Measurements from ENCODE around the gene TIMM44.

TIMM44 gene

DNA sequence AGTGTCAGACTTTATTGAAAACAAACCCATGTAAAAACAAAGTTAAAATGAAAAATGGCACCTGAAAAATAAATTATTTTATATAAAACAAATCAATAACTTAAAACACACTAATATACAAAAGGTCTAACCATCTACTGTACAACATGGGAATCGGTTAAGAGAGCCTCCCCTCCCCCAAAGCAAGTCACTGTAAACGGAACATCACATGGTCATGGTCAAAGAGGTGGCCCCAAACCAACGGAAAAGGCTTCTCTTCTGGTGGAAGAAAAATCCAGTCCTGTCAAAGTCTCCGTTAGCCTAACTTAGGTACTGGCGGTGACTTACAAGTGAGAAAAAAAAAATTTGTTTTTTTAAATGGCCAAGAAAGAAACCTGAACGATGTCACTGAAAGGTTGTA is 15.7 kb upstream of the TIMM44 start:
- no peak for TF ChIP-seq JUND (IDR thresholded peaks at IDR 0.05; ENCODE audit: low read depth)
- in situ Hi-C loops (cut with HindIII; ENCODE audit: low pct_unique_long_range_greater_than_20kb, low sequenced_read_pairs) = no loop called here
- no peak for DNase-seq (ENCODE audit: low read depth in 1 of 2, low spot score in 1 of 2)

GRCh38 chr19:7955696-7956095 is 12.2 kb upstream of the TIMM44 start:
- TF ChIP-seq JUND (IDR thresholded peaks at IDR 0.05; ENCODE audit: low read depth) = no peak
- no peak for DNase-seq (ENCODE audit: low read depth in 1 of 2, low spot score in 1 of 2)
- in situ Hi-C loops (cut with HindIII; ENCODE audit: low pct_unique_long_range_greater_than_20kb, low sequenced_read_pairs) = no loop called here

DNA sequence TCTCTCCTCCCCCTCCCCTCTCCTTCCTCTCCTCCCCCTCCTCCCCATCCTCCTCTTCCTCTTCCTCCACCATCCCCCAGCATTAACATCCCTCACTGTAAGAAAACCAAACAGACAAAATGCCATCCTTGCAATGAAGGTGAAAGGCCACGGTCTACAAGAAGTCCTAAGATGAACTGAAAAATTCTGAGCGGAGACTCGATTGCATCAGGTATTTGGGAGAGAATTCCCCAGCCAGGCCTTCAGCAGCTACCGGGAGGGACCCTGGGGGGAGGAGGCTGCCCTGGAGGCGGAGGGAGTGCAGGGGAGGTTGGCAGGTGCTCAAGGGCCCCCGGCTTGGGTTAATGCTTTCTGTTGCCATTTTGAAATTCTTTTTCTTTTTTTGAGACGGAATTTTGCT is 10.1 kb upstream of the TIMM44 start:
- DNase-seq (ENCODE audit: low read depth in 1 of 2, low spot score in 1 of 2) = no peak
- in situ Hi-C loops (cut with HindIII; ENCODE audit: low pct_unique_long_range_greater_than_20kb, low sequenced_read_pairs) = no loop called here
- TF ChIP-seq JUND (IDR thresholded peaks at IDR 0.05; ENCODE audit: low read depth) = no peak

- DNase-seq (ENCODE audit: low read depth in 1 of 2, low spot score in 1 of 2) = peak in 1 of 2 experiments; percentile 23
- no peak for TF ChIP-seq JUND (IDR thresholded peaks at IDR 0.05; ENCODE audit: low read depth)
- in situ Hi-C loops (cut with HindIII; ENCODE audit: low pct_unique_long_range_greater_than_20kb, low sequenced_read_pairs) = no loop called here
These were observed 9.6 kb upstream of the TIMM44 start for GRCh38 chr19:7953060-7953459.

GRCh38 chr19:7947939-7948338 is 4.5 kb upstream of the TIMM44 start:
- TF ChIP-seq JUND (IDR thresholded peaks at IDR 0.05; ENCODE audit: low read depth) = no peak
- in situ Hi-C loops (cut with HindIII; ENCODE audit: low pct_unique_long_range_greater_than_20kb, low sequenced_read_pairs) = no loop called here
- DNase-seq (ENCODE audit: low read depth in 1 of 2, low spot score in 1 of 2) = no peak

- TF ChIP-seq JUND (IDR thresholded peaks at IDR 0.05; ENCODE audit: low read depth) = no peak
- DNase-seq (ENCODE audit: low read depth in 1 of 2, low spot score in 1 of 2) = peak; percentile 51 to 90
- in situ Hi-C loops (cut with HindIII; ENCODE audit: low pct_unique_long_range_greater_than_20kb, low sequenced_read_pairs) = no loop called here
These were observed 803 bp upstream of the TIMM44 start for GRCh38 chr19:7944177-7944761.

GRCh38 chr19:7942981-7943443 is 454 bp downstream of the TIMM44 start:
- in situ Hi-C loops (cut with HindIII; ENCODE audit: low pct_unique_long_range_greater_than_20kb, low sequenced_read_pairs) = no loop called here
- no peak for DNase-seq (ENCODE audit: low read depth in 1 of 2, low spot score in 1 of 2)
- no peak for TF ChIP-seq JUND (IDR thresholded peaks at IDR 0.05; ENCODE audit: low read depth)

DNA sequence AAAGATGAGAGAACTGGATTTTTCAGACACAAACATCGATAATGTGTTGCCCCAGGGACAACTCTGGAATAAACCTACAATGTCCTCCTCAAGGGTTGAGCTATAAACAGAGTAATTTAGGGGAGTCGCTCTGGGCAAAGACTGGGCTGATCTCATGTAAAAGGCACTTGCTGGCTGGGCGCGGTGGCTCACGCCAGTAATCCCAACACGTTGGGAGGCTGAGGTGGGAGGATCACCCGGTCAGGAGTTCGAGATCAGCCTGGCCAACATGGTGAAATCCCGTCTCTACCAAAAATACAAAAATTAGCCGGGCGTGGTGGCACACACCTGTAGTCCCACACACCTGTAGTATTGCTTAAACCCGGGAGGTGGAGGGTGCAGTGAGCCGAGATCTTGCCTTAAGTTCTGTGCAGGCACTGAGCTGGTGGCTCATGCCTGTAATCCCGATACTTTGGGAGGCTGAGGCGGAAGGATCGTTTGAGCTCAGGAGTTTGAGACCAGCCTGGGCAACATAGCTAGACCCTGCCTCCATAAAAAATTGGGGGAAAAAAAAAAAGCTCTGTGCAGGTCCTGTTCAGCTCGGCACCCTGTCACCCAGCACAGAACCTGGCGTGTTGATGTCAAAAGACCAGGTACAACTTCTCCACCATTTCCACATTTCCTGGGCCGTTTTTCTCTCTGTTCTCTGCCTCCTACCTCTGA is 1.4 kb downstream of the TIMM44 start:
- in situ Hi-C loops (cut with HindIII; ENCODE audit: low pct_unique_long_range_greater_than_20kb, low sequenced_read_pairs) = no loop called here
- DNase-seq (ENCODE audit: low read depth in 1 of 2, low spot score in 1 of 2) = no peak
- no peak for TF ChIP-seq JUND (IDR thresholded peaks at IDR 0.05; ENCODE audit: low read depth)

DNA sequence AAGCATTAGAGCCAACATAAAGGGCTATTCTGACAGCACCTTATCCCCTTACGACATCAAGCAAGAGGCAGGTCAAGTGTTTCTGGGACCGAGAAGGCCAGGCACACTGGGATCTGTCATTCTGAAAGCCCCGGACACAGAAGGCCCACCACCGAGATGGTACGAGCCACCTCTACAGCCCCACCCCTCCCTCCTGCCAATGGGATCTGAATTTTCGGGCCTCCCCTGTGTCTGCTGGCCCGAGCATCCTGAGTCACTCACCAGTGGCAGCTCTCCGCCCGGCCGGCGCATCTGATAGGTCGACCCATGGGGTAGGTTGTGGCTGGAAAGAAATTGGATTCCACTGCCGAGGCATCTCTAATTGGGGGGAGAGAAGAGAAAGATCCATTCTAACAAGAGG is 2.6 kb downstream of the TIMM44 start:
- in situ Hi-C loops (cut with HindIII; ENCODE audit: low pct_unique_long_range_greater_than_20kb, low sequenced_read_pairs) = no loop called here
- no peak for DNase-seq (ENCODE audit: low read depth in 1 of 2, low spot score in 1 of 2)
- TF ChIP-seq JUND (IDR thresholded peaks at IDR 0.05; ENCODE audit: low read depth) = no peak

DNA sequence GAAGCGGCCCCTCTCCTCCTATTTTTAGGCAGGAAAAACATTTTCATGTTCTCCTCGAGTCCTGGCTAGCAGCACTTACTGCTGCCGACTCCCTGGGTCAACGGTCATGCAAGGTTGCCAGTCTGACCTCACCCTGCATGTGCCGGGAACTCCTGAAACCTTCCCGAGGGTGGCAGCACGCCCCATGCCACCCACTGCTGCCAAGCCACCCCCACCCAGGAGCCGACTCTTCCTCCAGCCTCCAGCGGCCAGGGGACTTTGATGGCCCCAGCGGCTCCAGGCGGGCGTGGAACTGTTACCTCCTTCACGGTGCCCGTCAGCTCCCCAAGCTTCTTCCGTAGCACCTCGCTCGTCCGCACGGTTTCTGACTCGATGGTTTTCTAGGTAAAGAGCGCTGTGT is 8.7 kb downstream of the TIMM44 start:
- DNase-seq (ENCODE audit: low read depth in 1 of 2, low spot score in 1 of 2) = no peak
- TF ChIP-seq JUND (IDR thresholded peaks at IDR 0.05; ENCODE audit: low read depth) = no peak
- in situ Hi-C loops (cut with HindIII; ENCODE audit: low pct_unique_long_range_greater_than_20kb, low sequenced_read_pairs) = no loop called here

DNA sequence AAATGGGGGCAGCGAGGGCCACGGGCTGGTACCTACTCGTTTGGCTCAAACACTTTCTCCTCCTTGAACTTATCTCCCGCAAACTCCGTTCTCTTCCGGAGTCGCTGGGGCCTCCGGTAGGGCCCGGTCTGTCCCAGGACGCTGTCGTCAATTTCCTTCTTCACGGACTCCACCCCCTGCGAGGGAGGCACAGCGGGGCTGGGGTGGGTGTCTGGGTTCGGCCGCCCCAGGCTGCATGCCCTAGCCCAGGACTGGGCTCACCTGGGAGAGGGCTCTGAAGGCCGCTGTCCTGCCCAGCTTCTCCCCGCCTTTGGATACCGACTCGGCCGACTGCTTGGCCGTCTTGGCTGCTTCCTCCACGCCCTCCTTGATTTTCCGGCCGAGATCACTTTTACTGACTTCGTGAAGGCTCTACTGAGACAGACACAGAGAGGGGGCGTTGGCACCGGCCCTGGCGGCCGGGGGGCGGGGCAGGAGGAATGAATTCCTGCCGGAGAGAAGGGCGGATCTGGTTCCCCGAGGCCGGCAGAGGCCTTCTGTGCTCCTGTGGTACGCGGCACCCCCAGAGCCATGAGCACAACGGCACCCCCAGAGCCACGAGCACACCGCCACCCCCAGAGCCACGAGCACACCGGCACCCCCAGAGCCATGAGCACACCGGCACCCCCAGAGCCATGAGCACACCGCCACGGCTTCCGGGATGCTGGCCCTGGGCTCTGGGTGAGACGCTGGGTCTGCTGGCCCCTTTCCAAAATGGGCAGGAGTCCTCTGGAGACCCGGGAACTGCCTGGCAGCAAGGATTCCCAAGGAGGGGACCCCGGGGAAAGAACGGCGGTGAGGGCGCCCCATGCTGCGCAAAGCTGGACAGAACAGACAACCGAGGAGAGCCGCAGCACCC is 9.4 kb downstream of the TIMM44 start:
- DNase-seq (ENCODE audit: low read depth in 1 of 2, low spot score in 1 of 2) = no peak
- TF ChIP-seq JUND (IDR thresholded peaks at IDR 0.05; ENCODE audit: low read depth) = no peak
- in situ Hi-C loops (cut with HindIII; ENCODE audit: low pct_unique_long_range_greater_than_20kb, low sequenced_read_pairs) = no loop called here

DNA sequence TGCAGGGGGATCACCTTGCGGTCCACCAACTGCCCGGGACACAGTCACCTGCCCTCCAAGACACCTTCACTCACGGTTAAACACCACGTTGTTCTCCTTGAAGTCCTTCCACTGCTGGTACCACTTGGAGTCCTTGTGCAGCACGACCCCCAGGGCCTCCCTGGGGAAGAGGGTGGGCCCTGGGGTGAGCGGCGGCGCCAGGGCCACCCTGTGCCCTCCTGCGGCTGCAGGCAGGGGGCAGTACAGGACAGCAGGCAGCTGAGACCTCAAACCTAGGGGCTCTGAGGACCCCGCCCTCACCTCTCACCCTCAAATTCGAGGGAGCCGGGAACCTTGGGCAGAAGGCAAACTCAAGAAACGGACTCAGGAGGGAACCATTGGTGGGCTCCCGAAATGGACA is 10.1 kb downstream of the TIMM44 start:
- no peak for TF ChIP-seq JUND (IDR thresholded peaks at IDR 0.05; ENCODE audit: low read depth)
- no peak for DNase-seq (ENCODE audit: low read depth in 1 of 2, low spot score in 1 of 2)
- in situ Hi-C loops (cut with HindIII; ENCODE audit: low pct_unique_long_range_greater_than_20kb, low sequenced_read_pairs) = no loop called here

DNA sequence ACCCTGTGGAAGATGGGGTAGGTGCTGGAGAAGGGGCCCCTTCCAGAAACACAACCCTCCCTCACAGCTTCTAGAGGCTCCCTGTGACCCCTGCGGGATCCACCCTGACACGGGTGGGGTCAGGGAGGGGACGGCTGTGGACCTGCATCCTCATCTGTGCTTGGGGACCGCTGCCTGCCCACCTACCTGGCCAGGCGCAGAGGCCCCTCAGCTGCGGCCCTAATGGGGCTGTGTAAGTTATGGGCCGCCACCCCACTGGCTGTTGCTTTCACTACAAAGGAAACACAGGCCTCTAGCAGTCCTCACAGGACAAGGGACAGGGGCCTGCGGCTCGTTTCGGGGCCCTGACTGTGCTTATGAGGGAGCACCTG is 10.6 kb downstream of the TIMM44 start:
- in situ Hi-C loops (cut with HindIII; ENCODE audit: low pct_unique_long_range_greater_than_20kb, low sequenced_read_pairs) = no loop called here
- no peak for DNase-seq (ENCODE audit: low read depth in 1 of 2, low spot score in 1 of 2)
- no peak for TF ChIP-seq JUND (IDR thresholded peaks at IDR 0.05; ENCODE audit: low read depth)

Data from T47D (cell line).